Tibial artery (tissue), 4 donors: ENCODE results near the gene GGT5.
"Not testable (repeated sequence)": the region's sequence is repeated elsewhere in the genome, so short reads cannot be mapped to it uniquely, and the experiment has no call there.

Experiments used
- DNase-seq, 2 donors: peaks; one replicate each; pipeline ENCODE4 v3.0.0-alpha.2; 2019
- H3K27ac ChIP-seq, 2 donors: fragments of 200-600 bp; sonication (generic) in 1 of 2; 1 replicate in 1 of 2; 2 replicates in 1 of 2; pipeline ENCODE4 v1.5.1; 2018 to 2019; ENCODE audit warnings: mild to moderate bottlenecking in 1 of 2
- H3K27me3 ChIP-seq, 2 donors: fragments of 200-600 bp; sonication (generic) in 1 of 2; one replicate each; pipeline versions ENCODE4 v1.5.1 to v1.6.0; 2016 to 2019
- H3K36me3 ChIP-seq, 3 donors: fragments of 200-600 bp; sonication (generic) in 2 of 3; one replicate each; pipeline ENCODE4 v1.5.1; 2016 to 2019; ENCODE audit warnings: mild to moderate bottlenecking in 2 of 3
- H3K4me1 ChIP-seq, 4 donors: fragments of 200-600 bp; sonication (generic) in 2 of 4; 1 replicate in 3 of 4; 2 replicates in 1 of 4; pipeline ENCODE4 v1.5.1; 2016 to 2019
- H3K4me3 ChIP-seq, 2 donors: fragments of 200-600 bp; sonication (generic) in 1 of 2; 1 replicate in 1 of 2; 2 replicates in 1 of 2; pipeline ENCODE4 v1.5.1; 2018 to 2019; ENCODE audit warnings: mild to moderate bottlenecking in 2 of 2
- H3K9me3 ChIP-seq, 3 donors: fragments of 200-600 bp; sonication (generic) in 1 of 3; one replicate each; pipeline ENCODE4 v1.5.1; 2016 to 2019
- intact Hi-C: fragments of 100-400 bp; cut with DNase I; formaldehyde crosslinking; loops from one replicate; pipeline ENCODE4 v1.15.0; 2023; ENCODE audit warnings: low total_unique reads
- TF ChIP-seq, protein P1 (sequence below), 2 experiments: fragments of 200-600 bp in 1 of 2; fragments of 450-650 bp in 1 of 2; IDR thresholded peaks; one replicate each; pipeline ENCODE4 v1.5.1; 2017 to 2019; ENCODE audit warnings: antibody characterized with exemption in 2 of 2, mild to moderate bottlenecking in 1 of 2, moderate library complexity in 1 of 2

GGT5 gene

DNA sequence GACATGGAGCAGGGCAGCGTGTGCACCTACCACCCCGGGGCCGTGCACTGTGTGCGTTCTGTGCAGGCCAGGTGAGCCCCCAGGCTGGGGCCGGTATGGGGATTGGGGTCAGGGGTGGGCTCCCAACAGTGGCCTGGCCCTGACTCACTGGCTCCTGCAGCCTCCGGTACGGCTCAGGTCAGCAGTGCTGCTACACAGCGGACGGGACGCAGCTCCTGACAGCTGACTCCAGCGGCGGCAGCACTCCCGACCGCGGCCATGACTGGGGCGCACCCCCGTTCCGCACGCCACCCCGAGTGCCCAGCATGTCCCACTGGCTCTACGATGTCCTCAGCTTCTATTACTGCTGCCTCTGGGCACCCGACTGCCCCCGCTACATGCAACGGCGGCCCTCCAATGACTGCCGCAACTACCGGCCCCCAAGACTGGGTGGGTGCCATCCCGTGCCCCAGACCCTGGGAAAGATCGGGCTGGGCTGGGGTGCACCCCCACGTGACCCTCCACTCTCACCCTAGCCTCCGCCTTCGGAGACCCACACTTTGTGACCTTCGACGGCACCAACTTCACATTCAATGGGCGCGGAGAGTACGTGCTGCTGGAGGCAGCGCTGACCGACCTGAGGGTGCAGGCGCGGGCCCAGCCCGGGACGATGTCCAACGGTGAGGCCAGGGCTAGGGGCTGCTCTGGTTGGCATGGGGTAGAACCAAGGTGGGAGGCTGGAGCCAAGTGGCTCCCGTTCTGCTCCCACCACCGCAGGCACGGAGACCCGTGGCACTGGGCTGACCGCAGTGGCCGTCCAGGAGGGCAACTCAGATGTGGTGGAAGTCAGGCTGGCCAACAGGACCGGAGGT, 59.2 kb downstream of the GGT5 start:
- H3K36me3 ChIP-seq = peaks cover 28 to 50% (median 42%) of the 10 kb centered on the region in 3 donors
- DNase-seq = peak in 1 of 2 donors; percentile 65
- H3K27me3 ChIP-seq = no peaks in the 10 kb centered on the region
- H3K9me3 ChIP-seq = no peaks in the 10 kb centered on the region
- peaks cover 0 to 75% (median 63%) of the 10 kb centered on the region in 4 donors for H3K4me1 ChIP-seq
- intact Hi-C loops = loop anchor here (1.0 kb wide), 1 partner anchor 62 kb away; no protein-coding TSS in a partner anchor
- TF ChIP-seq, protein P1, sequence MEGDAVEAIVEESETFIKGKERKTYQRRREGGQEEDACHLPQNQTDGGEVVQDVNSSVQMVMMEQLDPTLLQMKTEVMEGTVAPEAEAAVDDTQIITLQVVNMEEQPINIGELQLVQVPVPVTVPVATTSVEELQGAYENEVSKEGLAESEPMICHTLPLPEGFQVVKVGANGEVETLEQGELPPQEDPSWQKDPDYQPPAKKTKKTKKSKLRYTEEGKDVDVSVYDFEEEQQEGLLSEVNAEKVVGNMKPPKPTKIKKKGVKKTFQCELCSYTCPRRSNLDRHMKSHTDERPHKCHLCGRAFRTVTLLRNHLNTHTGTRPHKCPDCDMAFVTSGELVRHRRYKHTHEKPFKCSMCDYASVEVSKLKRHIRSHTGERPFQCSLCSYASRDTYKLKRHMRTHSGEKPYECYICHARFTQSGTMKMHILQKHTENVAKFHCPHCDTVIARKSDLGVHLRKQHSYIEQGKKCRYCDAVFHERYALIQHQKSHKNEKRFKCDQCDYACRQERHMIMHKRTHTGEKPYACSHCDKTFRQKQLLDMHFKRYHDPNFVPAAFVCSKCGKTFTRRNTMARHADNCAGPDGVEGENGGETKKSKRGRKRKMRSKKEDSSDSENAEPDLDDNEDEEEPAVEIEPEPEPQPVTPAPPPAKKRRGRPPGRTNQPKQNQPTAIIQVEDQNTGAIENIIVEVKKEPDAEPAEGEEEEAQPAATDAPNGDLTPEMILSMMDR (IDR thresholded peaks at IDR 0.05) = no peak
- no peak overlapping the region for H3K4me3 ChIP-seq
- no peak overlapping the region for H3K27ac ChIP-seq

DNA sequence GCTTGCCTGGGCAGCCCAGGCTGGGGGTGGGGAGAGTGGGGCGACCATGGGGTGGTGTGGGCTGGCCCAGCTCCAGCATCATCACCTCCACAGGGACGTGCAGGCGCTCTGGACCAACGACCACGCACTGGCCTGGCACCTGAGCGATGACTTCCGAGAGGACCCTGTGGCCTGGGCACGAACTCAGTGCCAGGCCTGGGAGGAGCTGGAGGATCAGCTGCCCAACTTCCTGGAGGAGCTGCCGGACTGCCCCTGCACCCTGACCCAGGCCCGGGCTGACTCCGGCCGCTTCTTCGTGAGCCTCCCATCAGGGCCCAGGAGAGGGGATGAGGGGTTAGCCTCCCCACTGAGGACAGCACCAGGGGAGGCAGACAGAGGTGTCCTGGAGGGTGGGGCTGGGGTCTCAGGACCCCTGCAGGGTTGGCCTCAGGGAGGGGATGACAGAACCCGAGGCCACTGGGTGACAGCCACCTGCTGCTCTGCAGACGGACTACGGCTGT, 59.8 kb downstream of the GGT5 start:
- DNase-seq = no peak
- TF ChIP-seq, protein P1 (IDR thresholded peaks at IDR 0.05) = no peak
- Histone ChIP-seq H3K9me3 (no peaks in the 10 kb centered on the region), H3K4me1 (peaks cover 0 to 74% (median 62%) of the 10 kb centered on the region in 4 donors), H3K27ac (no peak overlapping the region), H3K4me3 (no peak overlapping the region), H3K36me3 (peaks cover 28 to 50% (median 42%) of the 10 kb centered on the region in 3 donors), H3K27me3 (no peaks in the 10 kb centered on the region)
- intact Hi-C loops = no loop called here

DNA sequence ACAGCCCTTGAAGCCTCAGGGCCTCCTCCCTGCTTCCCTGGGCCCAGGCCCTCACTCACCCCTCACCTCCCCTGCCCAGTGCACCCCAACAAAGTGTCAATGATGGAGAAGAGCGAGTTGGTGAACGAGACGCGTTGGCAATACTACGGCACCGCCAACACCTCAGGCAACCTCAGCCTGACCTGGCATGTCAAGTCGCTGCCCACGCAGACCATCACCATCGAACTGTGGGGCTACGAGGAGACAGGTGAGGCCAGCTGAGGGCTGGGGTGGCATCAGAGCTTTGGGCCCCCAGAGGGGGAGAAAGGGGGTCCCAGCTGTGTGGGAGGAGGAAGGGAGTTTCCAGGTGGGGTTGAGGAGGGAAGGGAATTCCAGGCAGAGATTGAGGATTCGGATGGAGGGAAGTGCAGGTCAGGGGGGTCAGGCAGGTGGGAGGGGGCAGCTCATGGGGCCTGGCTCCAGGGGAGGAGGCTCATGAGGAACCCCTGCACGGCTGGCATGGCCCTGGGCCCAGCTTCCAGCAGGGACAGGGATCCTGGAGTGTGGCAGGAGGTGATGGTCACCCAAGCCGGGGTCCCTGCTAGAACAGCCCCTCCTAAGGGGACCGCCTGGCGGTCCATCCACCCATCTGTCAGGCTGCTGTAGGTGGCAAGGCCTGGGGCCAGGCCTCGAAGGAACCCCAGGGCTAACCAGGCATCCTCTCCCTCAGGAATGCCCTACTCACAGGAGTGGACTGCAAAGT, 60.7 kb downstream of the GGT5 start:
- intact Hi-C loops = no loop called here
- Histone ChIP-seq H3K36me3 (peaks cover 28 to 50% (median 42%) of the 10 kb centered on the region in 3 donors), H3K4me1 (peaks cover 0 to 74% (median 63%) of the 10 kb centered on the region in 4 donors), H3K4me3 (peak overlapping the region; percentile 50 to 53), H3K27ac (peak overlapping the region; percentile 87 to 96), H3K27me3 (no peaks in the 10 kb centered on the region), H3K9me3 (no peaks in the 10 kb centered on the region)
- no peak for DNase-seq
- TF ChIP-seq, protein P1 (IDR thresholded peaks at IDR 0.05) = no peak

DNA sequence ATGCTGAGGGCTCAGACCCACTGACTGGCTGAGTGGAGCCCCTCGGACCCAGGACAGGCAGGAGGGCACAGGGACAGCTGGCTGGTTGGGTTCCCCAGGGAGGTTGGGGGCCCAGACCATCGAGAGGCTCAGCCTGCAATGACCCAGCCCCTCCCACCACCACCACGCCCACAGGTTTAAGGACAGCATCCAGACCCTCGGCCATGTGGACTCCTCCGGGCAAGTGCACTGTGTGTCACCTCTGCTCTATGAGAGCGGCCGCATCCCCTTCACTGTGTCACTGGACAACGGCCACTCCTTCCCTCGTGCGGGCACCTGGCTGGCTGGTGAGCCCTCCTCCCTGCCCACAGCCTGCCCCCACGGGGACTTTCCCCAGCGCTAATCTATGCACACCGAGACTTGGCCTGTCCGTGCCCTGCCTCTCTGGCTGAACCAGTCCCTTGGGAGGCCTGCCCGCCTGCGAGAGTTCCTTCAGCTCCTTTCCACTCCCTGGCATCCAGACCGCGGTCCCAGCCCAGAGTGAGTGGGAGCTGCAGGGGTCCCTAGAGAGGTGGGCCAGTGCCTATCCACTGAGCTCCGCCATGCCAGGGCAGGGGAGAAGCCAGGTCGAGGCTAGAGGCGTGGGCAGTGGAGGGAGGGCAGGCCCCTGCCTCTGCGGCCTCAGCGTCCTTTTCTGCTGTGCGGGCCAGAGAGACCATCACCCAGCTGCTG, 61.4 kb downstream of the GGT5 start:
- intact Hi-C loops = no loop called here
- H3K9me3 ChIP-seq = no peaks in the 10 kb centered on the region
- TF ChIP-seq, protein P1 (IDR thresholded peaks at IDR 0.05) = no peak
- H3K36me3 ChIP-seq = peaks cover 28 to 48% (median 41%) of the 10 kb centered on the region in 3 donors
- DNase-seq = no peak
- H3K27me3 ChIP-seq = no peaks in the 10 kb centered on the region
- H3K4me3 ChIP-seq = peak overlapping the region; percentile 50 to 53
- peaks cover 3 to 72% (median 61%) of the 10 kb centered on the region in 4 donors for H3K4me1 ChIP-seq
- H3K27ac ChIP-seq = peak overlapping the region; percentile 87 to 96

DNA sequence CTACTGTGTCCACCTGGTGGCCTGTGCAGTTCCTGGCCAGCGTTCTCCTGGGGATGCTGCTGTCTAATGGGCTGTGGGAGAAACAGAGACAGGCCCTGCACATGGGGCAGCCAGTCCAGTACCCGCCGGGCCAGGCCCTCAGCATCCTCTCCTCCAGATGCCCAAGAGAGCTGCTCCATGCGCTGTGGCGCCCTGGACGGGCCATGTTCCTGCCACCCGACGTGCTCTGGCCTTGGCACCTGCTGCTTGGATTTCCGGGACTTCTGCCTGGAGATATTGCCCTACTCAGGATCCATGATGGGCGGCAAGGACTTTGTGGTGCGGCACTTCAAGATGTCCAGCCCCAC, 62.0 kb downstream of the GGT5 start:
- H3K27me3 ChIP-seq, intact Hi-C loops, H3K9me3 ChIP-seq, DNase-seq: not testable (repeated sequence)
- peak overlapping the region; percentile 50 to 53 for H3K4me3 ChIP-seq
- H3K4me1 ChIP-seq = peaks cover 6 to 76% (median 67%) of the 10 kb centered on the region in 4 donors
- peak overlapping the region; percentile 87 to 96 for H3K27ac ChIP-seq
- TF ChIP-seq, protein P1 (IDR thresholded peaks at IDR 0.05) = peak in 1 of 2 experiments; percentile 3
- peaks cover 28 to 48% (median 41%) of the 10 kb centered on the region in 3 donors for H3K36me3 ChIP-seq
